Gastrocnemius medialis (tissue), 4 donors: ENCODE measurements around the gene AHI1. TPM values are rescaled to one million over a fixed set of nuclear protein-coding genes. Genes with fewer than 3 reads are reported as not detected.

Source experiments
- ATAC-seq, 2 donors: fragments of 150-250 bp; one replicate each; pipeline ENCODE4 v1.9.1; 2016
- DNase-seq, 2 donors: peaks; one replicate each; pipeline ENCODE4 v3.0.0-alpha.2; 2019
- H3K27ac ChIP-seq, 4 donors: fragments of 200-600 bp; sonication (generic); 1 replicate in 1 of 4; 2 replicates in 3 of 4; pipeline ENCODE4 v1.5.1; 2016 to 2018; ENCODE audit warnings: mild to moderate bottlenecking in 2 of 4, moderate library complexity in 1 of 4
- H3K27me3 ChIP-seq, 3 donors: fragments of 200-600 bp; sonication (generic) in 2 of 3; 1 replicate in 1 of 3; 2 replicates in 2 of 3; pipeline versions ENCODE4 v1.5.1 to v1.6.0; 2016 to 2019; ENCODE audit warnings: mild to moderate bottlenecking in 1 of 3, moderate library complexity in 1 of 3
- H3K36me3 ChIP-seq, 2 donors: fragments of 200-600 bp; sonication (generic) in 1 of 2; one replicate each; pipeline ENCODE4 v1.5.1; 2017 to 2018
- H3K4me1 ChIP-seq, 2 donors: fragments of 200-600 bp; sonication (generic) in 1 of 2; one replicate each; pipeline ENCODE4 v1.5.1; 2016 to 2017; ENCODE audit warnings: mild to moderate bottlenecking in 2 of 2
- H3K4me3 ChIP-seq, 4 donors: fragments of 200-600 bp; sonication (generic) in 3 of 4; 1 replicate in 1 of 4; 2 replicates in 3 of 4; pipeline ENCODE4 v1.5.1; 2016 to 2019; ENCODE audit warnings: mild to moderate bottlenecking in 2 of 4
- H3K9me3 ChIP-seq, 3 donors: fragments of 200-600 bp; sonication (generic) in 2 of 3; 1 replicate in 1 of 3; 2 replicates in 2 of 3; pipeline ENCODE4 v1.5.1; 2016 to 2019
- CTCF ChIP-seq, 5 experiments: fragments of 450-650 bp in 3 of 5; fragments of 200-600 bp in 2 of 5; sonication (generic) in 2 of 5; IDR thresholded peaks in 4 of 5; conservative IDR thresholded peaks in 1 of 5; 1 replicate in 4 of 5; 2 replicates in 1 of 5; pipeline ENCODE4 v1.5.1; 2016 to 2019; ENCODE audit warnings: antibody characterized with exemption in 5 of 5, mild to moderate bottlenecking in 3 of 5, moderate library complexity in 3 of 5
- POLR2A ChIP-seq, 2 donors: fragments of 450-650 bp; IDR thresholded peaks; one replicate each; pipeline ENCODE4 v1.6.1; 2017; ENCODE audit warnings: antibody characterized with exemption in 2 of 2, mild to moderate bottlenecking in 2 of 2, moderate library complexity in 2 of 2
- in situ Hi-C, 4 donors: fragments of 200-750 bp; cut with MboI; loops; one replicate each; pipeline versions ENCODE4 v1.15.0 to v1.8.0; 2017; ENCODE audit warnings: low sequenced_read_pairs in 4 of 4
- intact Hi-C: fragments of 100-400 bp; cut with DNase I; formaldehyde crosslinking; loops from one replicate; pipeline ENCODE4 v1.15.1; 2023; ENCODE audit warnings: low total_unique reads
- total RNA-seq, 4 donors: library from RNA; depleted of rRNA; stranded (reverse); fragments of >200 nt; gene quantifications; one replicate each; pipeline versions ENCODE4 v1.1.0 to v1.2.3, GENCODE V29; 2016

The AHI1 gene
- total RNA-seq, 4 donors from 2014 or later: 3.5 to 16.8 (median 8.2) TPM

DNA sequence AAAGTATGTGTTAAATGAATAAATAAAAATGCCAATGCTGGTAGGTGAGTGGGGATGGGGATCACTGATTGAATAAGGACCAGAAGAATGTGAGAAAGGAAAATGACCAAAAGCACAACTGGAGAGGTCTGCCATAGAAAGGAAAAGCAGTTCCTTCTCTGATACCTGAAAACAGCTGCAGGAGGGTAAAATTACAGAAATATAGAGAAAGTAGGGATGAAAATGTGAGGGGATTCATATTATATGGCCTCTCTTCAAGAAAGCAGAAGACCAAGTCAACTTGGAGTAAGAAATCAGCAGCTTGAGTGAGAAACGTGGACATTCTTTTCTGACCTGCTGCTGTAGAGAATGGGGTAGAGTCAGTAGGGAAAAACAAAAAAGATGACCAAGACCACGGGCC is 191.4 kb downstream of the AHI1 start:
- no peak overlapping the region for H3K4me3 ChIP-seq
- H3K4me1 ChIP-seq: peaks cover 0 to 7% of the 10 kb centered on the region in 2 donors
- in situ Hi-C loops (no loop called here), intact Hi-C loops (no loop called here)
- ATAC-seq: no peak
- H3K27ac ChIP-seq: no peak overlapping the region
- no peaks in the 10 kb centered on the region for H3K9me3 ChIP-seq
- no peaks in the 10 kb centered on the region for H3K27me3 ChIP-seq
- TF ChIP-seq CTCF (IDR thresholded peaks at IDR 0.05 in 4 of 5, conservative IDR thresholded peaks at IDR 0.05 in 1 of 5) (no peak), POLR2A (IDR thresholded peaks at IDR 0.05) (no peak)
- DNase-seq: no peak
- H3K36me3 ChIP-seq: peaks cover 0 to 5% of the 10 kb centered on the region in 2 donors

DNA sequence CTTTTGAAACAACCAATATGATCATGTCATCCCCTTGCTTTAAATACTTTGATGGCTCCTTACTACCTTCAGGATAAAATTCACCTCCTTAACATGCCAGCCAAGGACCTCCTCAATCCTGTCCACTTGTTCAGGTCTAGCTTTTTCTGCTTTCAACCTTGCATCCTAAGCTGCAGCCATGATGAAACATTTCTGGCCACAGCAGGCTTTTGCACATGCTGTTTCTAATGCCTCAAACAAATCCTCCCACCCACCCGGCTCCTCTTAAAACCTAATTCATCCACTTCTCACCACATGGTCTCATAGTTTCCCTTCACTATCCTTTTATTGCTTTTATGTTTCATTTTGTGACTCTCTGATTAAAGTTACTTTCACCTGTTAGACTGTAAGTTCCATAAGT is 191.9 kb downstream of the AHI1 start:
- Histone ChIP-seq H3K9me3 (no peaks in the 10 kb centered on the region), H3K4me3 (no peak overlapping the region), H3K4me1 (peaks cover 0 to 6% of the 10 kb centered on the region in 2 donors), H3K27me3 (no peaks in the 10 kb centered on the region), H3K36me3 (peaks cover 0 to 5% of the 10 kb centered on the region in 2 donors), H3K27ac (no peak overlapping the region)
- DNase-seq (no peak), ATAC-seq (no peak)
- intact Hi-C loops (no loop called here), in situ Hi-C loops (no loop called here)
- TF ChIP-seq CTCF (IDR thresholded peaks at IDR 0.05 in 4 of 5, conservative IDR thresholded peaks at IDR 0.05 in 1 of 5) (no peak), POLR2A (IDR thresholded peaks at IDR 0.05) (no peak)

DNA sequence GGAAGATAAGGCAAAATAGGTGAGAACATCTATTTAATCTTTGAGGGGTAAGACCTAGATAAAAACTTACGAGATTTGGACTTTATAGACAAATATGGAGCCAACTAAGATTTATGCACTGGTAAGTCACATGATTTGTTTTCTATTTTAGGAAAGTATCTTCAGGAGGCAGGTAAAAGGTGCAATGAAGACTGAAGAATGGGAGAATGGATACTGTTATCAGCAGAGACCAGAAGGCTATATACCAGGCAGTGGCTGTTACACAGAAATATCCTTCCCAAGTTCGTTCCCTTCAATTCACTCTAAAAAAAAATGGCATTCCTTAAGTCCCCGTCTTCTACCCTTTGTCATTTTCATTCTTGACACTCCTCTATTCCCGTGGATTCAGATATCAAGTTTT is 192.7 kb downstream of the AHI1 start:
- in situ Hi-C loops (no loop called here), intact Hi-C loops (no loop called here)
- Histone ChIP-seq H3K27ac (no peak overlapping the region), H3K4me1 (no peaks in the 10 kb centered on the region), H3K27me3 (no peaks in the 10 kb centered on the region), H3K4me3 (no peak overlapping the region), H3K36me3 (peaks cover 0 to 5% of the 10 kb centered on the region in 2 donors), H3K9me3 (no peaks in the 10 kb centered on the region)
- no peak for ATAC-seq
- TF ChIP-seq CTCF (IDR thresholded peaks at IDR 0.05 in 4 of 5, conservative IDR thresholded peaks at IDR 0.05 in 1 of 5): no peak
- TF ChIP-seq POLR2A (IDR thresholded peaks at IDR 0.05): no peak
- no peak for DNase-seq

- Histone ChIP-seq H3K27me3 (no peaks in the 10 kb centered on the region), H3K4me1 (no peaks in the 10 kb centered on the region), H3K4me3 (no peak overlapping the region), H3K27ac (no peak overlapping the region), H3K9me3 (no peaks in the 10 kb centered on the region), H3K36me3 (peaks cover 3 to 14% of the 10 kb centered on the region in 2 donors)
- intact Hi-C loops (no loop called here), in situ Hi-C loops (no loop called here)
- TF ChIP-seq CTCF (IDR thresholded peaks at IDR 0.05 in 4 of 5, conservative IDR thresholded peaks at IDR 0.05 in 1 of 5): no peak
- TF ChIP-seq POLR2A (IDR thresholded peaks at IDR 0.05): no peak
- DNase-seq: no peak
- no peak for ATAC-seq
Observed at GRCh38 chr6:135301304-135301703, 196.2 kb downstream of the AHI1 start.

DNA sequence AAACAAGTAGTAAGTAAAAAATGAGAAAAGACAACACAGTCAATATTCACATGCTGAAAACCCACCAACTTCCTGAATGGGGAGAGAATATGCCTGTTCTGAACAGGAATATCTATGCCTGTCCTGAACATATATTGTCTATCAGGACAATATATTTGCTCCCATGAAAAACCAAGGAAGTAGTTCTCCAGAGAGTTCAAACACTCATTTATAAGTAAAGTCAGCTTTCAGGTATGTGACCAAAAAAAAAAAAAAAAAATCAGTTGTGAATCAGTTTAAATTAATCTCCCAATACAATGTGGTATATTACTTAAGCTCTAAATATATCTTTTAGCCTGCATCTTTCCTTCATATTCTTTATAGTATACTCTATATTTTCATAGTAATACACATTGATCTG is 197.0 kb downstream of the AHI1 start:
- Histone ChIP-seq H3K4me1 (no peaks in the 10 kb centered on the region), H3K27ac (no peak overlapping the region), H3K9me3 (no peaks in the 10 kb centered on the region), H3K4me3 (no peak overlapping the region), H3K36me3 (peaks cover 3 to 14% of the 10 kb centered on the region in 2 donors), H3K27me3 (no peaks in the 10 kb centered on the region)
- intact Hi-C loops (no loop called here), in situ Hi-C loops (no loop called here)
- DNase-seq: no peak
- TF ChIP-seq POLR2A (IDR thresholded peaks at IDR 0.05) (no peak), CTCF (IDR thresholded peaks at IDR 0.05 in 4 of 5, conservative IDR thresholded peaks at IDR 0.05 in 1 of 5) (no peak)
- ATAC-seq: no peak
